GM23338 (cell line): ENCODE data around the gene SPATA31C2. TPM values are rescaled to one million over a fixed set of nuclear protein-coding genes. Genes with fewer than 3 reads are reported as not detected.

ENCODE experiments used
- ATAC-seq: fragments of 200-7000 bp; cut with Tn5 transposase; 3 replicates; pipeline ENCODE4 v1.9.1; 2020
- DNase-seq: peaks from one replicate; pipeline ENCODE4 v3.0.0-alpha.2; 2015; ENCODE audit warnings: low spot score
- H2AFZ ChIP-seq: fragments of 200-600 bp; sonication (generic); 2 replicates; pipeline ENCODE4 v1.8.0; 2016; ENCODE audit warnings: antibody characterized with exemption, mild to moderate bottlenecking, moderate library complexity
- H3F3A ChIP-seq: fragments of 200-600 bp; sonication (generic); replicated peaks from 2 replicates; pipeline ENCODE4 v1.8.0; 2017; ENCODE audit warnings: antibody characterized with exemption, mixed run types, low read depth
- H3K27ac ChIP-seq: fragments of 200-600 bp; sonication (generic); 2 replicates; pipeline ENCODE4 v1.6.1; 2016; ENCODE audit warnings: low read depth
- H3K27me3 ChIP-seq: fragments of 200-600 bp; sonication (generic); 2 replicates; pipeline ENCODE4 v1.8.0; 2016; ENCODE audit warnings: mild to moderate bottlenecking, mixed run types, moderate library complexity; ENCODE audit not compliant: insufficient read depth
- H3K36me3 ChIP-seq: fragments of 200-600 bp; sonication (generic); 2 replicates; pipeline ENCODE4 v1.8.0; 2016; ENCODE audit warnings: mild to moderate bottlenecking; ENCODE audit not compliant: insufficient read depth
- H3K4me1 ChIP-seq: fragments of 200-600 bp; sonication (generic); 2 replicates; pipeline ENCODE4 v1.8.0; 2016; ENCODE audit warnings: mild to moderate bottlenecking, moderate library complexity; ENCODE audit not compliant: insufficient read depth
- H3K4me2 ChIP-seq: fragments of 200-600 bp; sonication (generic); 2 replicates; pipeline ENCODE4 v1.7.1; 2017; ENCODE audit warnings: mixed run types
- H3K4me3 ChIP-seq: fragments of 200-600 bp; sonication (generic); 2 replicates; pipeline ENCODE4 v1.6.1; 2016; ENCODE audit warnings: mixed run types
- H3K79me2 ChIP-seq: fragments of 200-600 bp; sonication (generic); replicated peaks from 2 replicates; pipeline ENCODE4 v1.8.0; 2017; ENCODE audit warnings: mild to moderate bottlenecking; ENCODE audit not compliant: insufficient read depth
- H3K9me2 ChIP-seq: fragments of 200-600 bp; sonication (generic); 2 replicates; pipeline ENCODE4 v1.8.0; 2017; ENCODE audit not compliant: insufficient read depth
- H4K20me1 ChIP-seq: fragments of 200-600 bp; sonication (generic); replicated peaks from 2 replicates; pipeline ENCODE4 v1.8.0; 2017; ENCODE audit warnings: mild to moderate bottlenecking; ENCODE audit not compliant: insufficient read depth
- H3K27ac Mint-ChIP-seq: 2 replicates; pipeline ENCODE4 v1.8.0; 2020; ENCODE audit warnings: inconsistent platforms, mild to moderate bottlenecking, moderate library complexity, mixed read lengths
- H3K27me3 Mint-ChIP-seq: 3 replicates; pipeline ENCODE4 v1.8.0; 2022; ENCODE audit warnings: low read depth, mild to moderate bottlenecking, moderate library complexity, mixed read lengths, inconsistent platforms; ENCODE audit not compliant: insufficient read depth, poor library complexity
- H3K36me3 Mint-ChIP-seq: 3 replicates; pipeline ENCODE4 v1.8.0; 2021; ENCODE audit warnings: low read depth, mild to moderate bottlenecking, inconsistent platforms, moderate library complexity, mixed read lengths
- H3K4me1 Mint-ChIP-seq: 3 replicates; pipeline ENCODE4 v1.8.0; 2020; ENCODE audit warnings: mild to moderate bottlenecking, inconsistent platforms, mixed read lengths
- H3K4me3 Mint-ChIP-seq: 3 replicates; pipeline ENCODE4 v1.8.0; 2021; ENCODE audit warnings: moderate library complexity, mild to moderate bottlenecking, inconsistent platforms, mixed read lengths
- H3K9me3 Mint-ChIP-seq: 3 replicates; pipeline ENCODE4 v1.8.0; 2020; ENCODE audit warnings: moderate library complexity, mild to moderate bottlenecking, inconsistent platforms, mixed read lengths
- CREB1 ChIP-seq: fragments of 250-450 bp; sonication (Bioruptor Pico); IDR thresholded peaks from 2 replicates; pipeline ENCODE4 v1.5.0; 2020; ENCODE audit warnings: low read depth, mild to moderate bottlenecking, moderate library complexity
- ETS1 ChIP-seq: IDR thresholded peaks from 2 replicates; pipeline ENCODE4 v1.6.1; 2016; ENCODE audit warnings: antibody characterized with exemption
- EZH2 ChIP-seq: fragments of 200-600 bp; sonication (generic); IDR thresholded peaks from one replicate; pipeline ENCODE4 v1.8.0; 2017; ENCODE audit warnings: antibody characterized with exemption, mild to moderate bottlenecking, low read depth; ENCODE audit not compliant: unreplicated experiment
- EZH2phosphoT487 ChIP-seq: fragments of 200-600 bp; sonication (generic); IDR thresholded peaks from one replicate; pipeline ENCODE4 v1.8.1; 2018; ENCODE audit warnings: antibody characterized with exemption; ENCODE audit not compliant: unreplicated experiment
- JUNB ChIP-seq: IDR thresholded peaks from one replicate; pipeline ENCODE4 v1.6.1; 2016; ENCODE audit warnings: antibody characterized with exemption; ENCODE audit not compliant: unreplicated experiment
- NANOG ChIP-seq: IDR thresholded peaks from 2 replicates; pipeline ENCODE4 v1.6.1; 2016; ENCODE audit warnings: antibody characterized with exemption, borderline replicate concordance
- POLR2AphosphoS5 ChIP-seq: IDR thresholded peaks from 2 replicates; pipeline ENCODE4 v1.6.1; 2016; ENCODE audit warnings: antibody characterized with exemption, low read depth
- REST ChIP-seq: IDR thresholded peaks from one replicate; pipeline ENCODE4 v1.6.1; 2018; ENCODE audit warnings: antibody characterized with exemption; ENCODE audit not compliant: unreplicated experiment
- STAT1 ChIP-seq: IDR thresholded peaks from one replicate; pipeline ENCODE4 v1.6.1; 2016; ENCODE audit warnings: antibody characterized with exemption; ENCODE audit not compliant: unreplicated experiment
- ZNF114 ChIP-seq: fragments of 250-450 bp; sonication (Bioruptor Pico); IDR thresholded peaks from 2 replicates; pipeline ENCODE4 v1.5.0; 2020; ENCODE audit warnings: mild to moderate bottlenecking, moderate library complexity
- ZNF462 ChIP-seq: fragments of 250-450 bp; sonication (Bioruptor Pico); IDR thresholded peaks from 2 replicates; pipeline ENCODE4 v1.5.0; 2020; ENCODE audit warnings: mild to moderate bottlenecking, moderate library complexity
- polyA plus RNA-seq: library from polyadenylated mRNA; unstranded; fragments of >200 nt; fragmentation: Nextera tagmentation; extraction: Ambion mirVana; gene quantifications from 2 replicates; pipeline ENCODE4 v1.2.1, GENCODE V29; 2016
- total RNA-seq: library from RNA; depleted of rRNA; stranded (reverse); fragments of >200 nt; shearing (Covaris generic); gene quantifications from 2 replicates; pipeline ENCODE4 v1.2.3, GENCODE V29; 2014
- TF ChIP-seq, protein P1 (sequence below), 2 experiments: fragments of 200-600 bp in 1 of 2; sonication (generic) in 1 of 2; conservative IDR thresholded peaks; 2 replicates each; pipeline versions ENCODE4 v1.5.1 to v1.6.1; 2016 to 2017; ENCODE audit warnings: antibody characterized with exemption in 2 of 2, low read depth in 2 of 2, mild to moderate bottlenecking in 2 of 2, moderate library complexity in 1 of 2

Gene SPATA31C2
- total and polyA plus RNA-seq, 2 experiments from 2014 or later = 0.08 to 0.35 TPM

GRCh38 chr9:88168564-88168963 is 30.3 kb upstream of the SPATA31C2 start:
- Mint-ChIP-seq H3K27me3 (no peaks in the 10 kb centered on the region), H3K27ac (no peak overlapping the region), H3K36me3 (peaks cover 3% of the 10 kb centered on the region; the same call in 2 of the 3 replicates), H3K4me1 (no peaks in the 10 kb centered on the region), H3K9me3 (peaks cover 3% of the 10 kb centered on the region; the same call in 1 of the 3 replicates), H3K4me3 (no peak overlapping the region)
- ATAC-seq (no peak), DNase-seq (no peak)
- H2AFZ ChIP-seq = no peak overlapping the region
- H3K79me2 ChIP-seq = no peaks in the 10 kb centered on the region
- H3K4me2 ChIP-seq = no peak overlapping the region
- no peaks in the 10 kb centered on the region for H4K20me1 ChIP-seq
- H3K4me1 ChIP-seq = no peaks in the 10 kb centered on the region
- no peaks in the 10 kb centered on the region for H3K27me3 ChIP-seq
- H3K9me2 ChIP-seq = no peaks in the 10 kb centered on the region
- H3K4me3 ChIP-seq = no peak overlapping the region
- TF ChIP-seq EZH2phosphoT487 (no peak), REST (no peak), JUNB (no peak), ZNF114 (no peak), ZNF462 (CRISPR knock-in tag) (no peak), NANOG (no peak), CREB1 (no peak), STAT1 (no peak), POLR2AphosphoS5 (no peak), ETS1 (no peak), EZH2 (no peak)
- TF ChIP-seq, protein P1, sequence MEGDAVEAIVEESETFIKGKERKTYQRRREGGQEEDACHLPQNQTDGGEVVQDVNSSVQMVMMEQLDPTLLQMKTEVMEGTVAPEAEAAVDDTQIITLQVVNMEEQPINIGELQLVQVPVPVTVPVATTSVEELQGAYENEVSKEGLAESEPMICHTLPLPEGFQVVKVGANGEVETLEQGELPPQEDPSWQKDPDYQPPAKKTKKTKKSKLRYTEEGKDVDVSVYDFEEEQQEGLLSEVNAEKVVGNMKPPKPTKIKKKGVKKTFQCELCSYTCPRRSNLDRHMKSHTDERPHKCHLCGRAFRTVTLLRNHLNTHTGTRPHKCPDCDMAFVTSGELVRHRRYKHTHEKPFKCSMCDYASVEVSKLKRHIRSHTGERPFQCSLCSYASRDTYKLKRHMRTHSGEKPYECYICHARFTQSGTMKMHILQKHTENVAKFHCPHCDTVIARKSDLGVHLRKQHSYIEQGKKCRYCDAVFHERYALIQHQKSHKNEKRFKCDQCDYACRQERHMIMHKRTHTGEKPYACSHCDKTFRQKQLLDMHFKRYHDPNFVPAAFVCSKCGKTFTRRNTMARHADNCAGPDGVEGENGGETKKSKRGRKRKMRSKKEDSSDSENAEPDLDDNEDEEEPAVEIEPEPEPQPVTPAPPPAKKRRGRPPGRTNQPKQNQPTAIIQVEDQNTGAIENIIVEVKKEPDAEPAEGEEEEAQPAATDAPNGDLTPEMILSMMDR (conservative IDR thresholded peaks at IDR 0.05; ENCODE audit: low read depth in 2 of 2) = no peak
- H3K27ac ChIP-seq = no peak overlapping the region
- H3K36me3 ChIP-seq = no peaks in the 10 kb centered on the region
- H3F3A ChIP-seq = no peaks in the 10 kb centered on the region
